Measurements from ENCODE around the gene SH3RF3.

- TF ChIP-seq CTCF (conservative IDR thresholded peaks at IDR 0.05 in 1 of 2, IDR thresholded peaks at IDR 0.05 in 1 of 2; ENCODE audit: low read depth in 1 of 2, low read length in 2 of 2) (no peak), EZH2 (IDR thresholded peaks at IDR 0.05; ENCODE audit: low read length, missing control alignments) (no peak)
Measured at GRCh38 chr2:109270505-109271312, 141.7 kb downstream of the SH3RF3 start.

Measured in fibroblast of lung (primary cell).